Measurements from ENCODE around the gene OR7A17. TPM values are rescaled to one million over a fixed set of nuclear protein-coding genes. Genes with fewer than 3 reads are reported as not detected.

OR7A17 gene
- total RNA-seq: not detected in 2 replicates

DNA sequence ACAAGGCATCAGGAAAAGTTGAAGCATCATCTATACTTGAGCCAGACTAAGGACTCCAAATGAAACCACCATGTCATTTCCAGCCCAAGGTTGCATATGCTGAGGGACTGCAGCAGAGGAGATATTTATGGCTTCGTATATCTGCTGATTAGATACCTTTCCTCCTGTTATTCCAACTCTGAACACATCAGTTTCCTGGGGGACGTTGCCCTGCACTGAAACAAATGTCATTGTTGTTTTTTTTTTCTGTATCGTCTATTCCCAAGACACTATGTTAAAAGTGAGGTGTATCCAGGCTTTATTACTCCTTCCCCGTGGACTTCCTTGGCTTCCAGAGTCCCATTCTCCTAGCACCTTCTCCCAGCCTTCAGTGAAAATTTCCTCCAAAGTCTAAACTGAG, at the start of gene OR7A17:
Gene OR7A17, minus strand, starts transcription at position 101 of the 400 bp plus-strand sequence. CDS start 4,777 bp downstream, outside the sequence.
- Mint-ChIP-seq H3K9me3 (no peaks in the 10 kb centered on the region), H3K4me3 (no peak within 1 kb of the TSS), H3K27ac (no peak within 1 kb of the TSS), H3K36me3 (ENCODE audit: low read depth) (no peaks in the 10 kb centered on the region), H3K4me1 (peaks cover 37% of the 10 kb centered on the region), H3K27me3 (peaks cover 15% of the 10 kb centered on the region)
- intact Hi-C loops (cut with micrococcal nuclease): no loop called here
- no peak for TF ChIP-seq CTCF (IDR thresholded peaks at IDR 0.05)
- ATAC-seq (ENCODE audit: low read depth) (no peak), DNase-seq (no peak)
- CTCF ChIA-PET: no interaction called here
- POLR2A ChIA-PET: interaction anchor here (0.7 kb wide), 1 partner anchor 127 kb away, joined by 6 read pairs; no protein-coding TSS in a partner anchor

DNA sequence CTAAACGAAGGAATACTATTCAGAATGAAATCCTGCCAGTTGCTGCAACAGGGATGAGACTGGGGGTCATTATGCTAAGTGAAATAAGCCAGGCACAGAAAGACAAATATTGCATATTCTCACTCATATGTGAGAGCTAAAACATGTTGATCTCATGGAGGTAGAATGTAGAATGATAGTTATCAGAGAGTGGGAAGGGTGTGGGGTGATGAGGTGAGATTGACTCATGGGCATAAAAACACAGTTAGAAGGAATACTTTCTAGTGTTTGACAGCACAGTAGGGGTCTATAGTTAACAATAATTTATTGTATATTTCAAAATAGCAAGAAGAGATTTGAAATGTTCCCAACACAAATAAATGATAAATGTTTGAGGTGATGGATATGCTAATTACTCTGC, 47.6 kb upstream of the OR7A17 start:
- ChIA-PET POLR2A (no interaction called here), CTCF (no interaction called here)
- Mint-ChIP-seq H3K27me3 (peaks cover 26% of the 10 kb centered on the region), H3K27ac (no peak overlapping the region), H3K4me3 (no peak overlapping the region), H3K9me3 (peaks cover 5% of the 10 kb centered on the region), H3K36me3 (ENCODE audit: low read depth) (no peaks in the 10 kb centered on the region), H3K4me1 (no peaks in the 10 kb centered on the region)
- intact Hi-C loops (cut with micrococcal nuclease): no loop called here
- DNase-seq (no peak), ATAC-seq (ENCODE audit: low read depth) (no peak)
- TF ChIP-seq CTCF (IDR thresholded peaks at IDR 0.05): no peak

GRCh38 chr19:14916848-14917247, 30.9 kb upstream of the OR7A17 start:
- H3K27me3 Mint-ChIP-seq: peaks cover 16% of the 10 kb centered on the region
- no peaks in the 10 kb centered on the region for H3K36me3 Mint-ChIP-seq (ENCODE audit: low read depth)
- no peak for DNase-seq
- peaks cover 12% of the 10 kb centered on the region for H3K9me3 Mint-ChIP-seq
- no peak for ATAC-seq (ENCODE audit: low read depth)
- CTCF ChIA-PET: no interaction called here
- no peaks in the 10 kb centered on the region for H3K4me1 Mint-ChIP-seq
- intact Hi-C loops (cut with micrococcal nuclease): no loop called here
- TF ChIP-seq CTCF (IDR thresholded peaks at IDR 0.05): no peak
- no peak overlapping the region for H3K4me3 Mint-ChIP-seq
- H3K27ac Mint-ChIP-seq: no peak overlapping the region
- POLR2A ChIA-PET: no interaction called here

GRCh38 chr19:14915116-14915515, 29.2 kb upstream of the OR7A17 start:
- ChIA-PET POLR2A (no interaction called here), CTCF (no interaction called here)
- DNase-seq (no peak), ATAC-seq (ENCODE audit: low read depth) (no peak)
- Mint-ChIP-seq H3K36me3 (ENCODE audit: low read depth) (no peaks in the 10 kb centered on the region), H3K4me1 (no peaks in the 10 kb centered on the region), H3K4me3 (no peak overlapping the region), H3K27ac (no peak overlapping the region), H3K9me3 (peaks cover 12% of the 10 kb centered on the region), H3K27me3 (peaks cover 12% of the 10 kb centered on the region)
- TF ChIP-seq CTCF (IDR thresholded peaks at IDR 0.05): no peak
- intact Hi-C loops (cut with micrococcal nuclease): no loop called here

GRCh38 chr19:14906711-14907110, 20.8 kb upstream of the OR7A17 start:
- H3K4me3 Mint-ChIP-seq: no peak overlapping the region
- ChIA-PET POLR2A (no interaction called here), CTCF (no interaction called here)
- H3K9me3 Mint-ChIP-seq: no peaks in the 10 kb centered on the region
- peaks cover 14% of the 10 kb centered on the region for H3K27me3 Mint-ChIP-seq
- H3K36me3 Mint-ChIP-seq (ENCODE audit: low read depth): no peaks in the 10 kb centered on the region
- intact Hi-C loops (cut with micrococcal nuclease): no loop called here
- H3K27ac Mint-ChIP-seq: no peak overlapping the region
- no peak for TF ChIP-seq CTCF (IDR thresholded peaks at IDR 0.05)
- no peak for ATAC-seq (ENCODE audit: low read depth)
- no peaks in the 10 kb centered on the region for H3K4me1 Mint-ChIP-seq
- DNase-seq: no peak
